AG10803 (cell line): ENCODE measurements around the gene ADARB1.

Experiments used
- DNase-seq: peaks from one replicate; pipeline ENCODE4 v3.0.0; 2010; ENCODE audit warnings: low read depth
- H3K4me3 ChIP-seq: 2 replicates; pipeline ENCODE4 v1.5.1; 2011; ENCODE audit warnings: mild to moderate bottlenecking, low read length, control low read depth
- TF ChIP-seq, protein P1 (sequence below): conservative IDR thresholded peaks from 2 replicates; pipeline ENCODE4 v1.5.1; 2011; ENCODE audit warnings: mild to moderate bottlenecking, low read length, control low read depth, inconsistent platforms

ADARB1 gene

DNA sequence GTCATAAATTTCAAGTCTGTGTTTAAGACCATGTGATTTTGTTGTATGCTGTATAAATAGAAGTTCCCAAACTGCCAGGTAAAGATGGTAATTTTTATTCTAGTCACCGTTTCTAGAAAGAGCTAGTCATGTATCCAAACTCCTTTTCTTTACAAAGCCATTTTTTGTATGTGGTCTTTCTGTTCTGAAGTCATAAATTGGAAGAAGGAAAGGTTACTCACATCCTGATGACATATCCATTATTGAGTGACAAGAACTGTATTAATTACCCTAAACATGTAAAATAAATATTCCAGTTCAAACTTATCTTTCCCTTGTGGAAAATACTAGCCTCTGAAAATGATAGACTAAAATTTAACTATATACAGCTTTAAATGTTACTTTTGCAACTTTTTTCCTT lies 108.6 kb downstream of the ADARB1 start:
- H3K4me3 ChIP-seq, result no peak overlapping the region
- no peak for DNase-seq
- TF ChIP-seq, protein P1, sequence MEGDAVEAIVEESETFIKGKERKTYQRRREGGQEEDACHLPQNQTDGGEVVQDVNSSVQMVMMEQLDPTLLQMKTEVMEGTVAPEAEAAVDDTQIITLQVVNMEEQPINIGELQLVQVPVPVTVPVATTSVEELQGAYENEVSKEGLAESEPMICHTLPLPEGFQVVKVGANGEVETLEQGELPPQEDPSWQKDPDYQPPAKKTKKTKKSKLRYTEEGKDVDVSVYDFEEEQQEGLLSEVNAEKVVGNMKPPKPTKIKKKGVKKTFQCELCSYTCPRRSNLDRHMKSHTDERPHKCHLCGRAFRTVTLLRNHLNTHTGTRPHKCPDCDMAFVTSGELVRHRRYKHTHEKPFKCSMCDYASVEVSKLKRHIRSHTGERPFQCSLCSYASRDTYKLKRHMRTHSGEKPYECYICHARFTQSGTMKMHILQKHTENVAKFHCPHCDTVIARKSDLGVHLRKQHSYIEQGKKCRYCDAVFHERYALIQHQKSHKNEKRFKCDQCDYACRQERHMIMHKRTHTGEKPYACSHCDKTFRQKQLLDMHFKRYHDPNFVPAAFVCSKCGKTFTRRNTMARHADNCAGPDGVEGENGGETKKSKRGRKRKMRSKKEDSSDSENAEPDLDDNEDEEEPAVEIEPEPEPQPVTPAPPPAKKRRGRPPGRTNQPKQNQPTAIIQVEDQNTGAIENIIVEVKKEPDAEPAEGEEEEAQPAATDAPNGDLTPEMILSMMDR, result no peak

DNA sequence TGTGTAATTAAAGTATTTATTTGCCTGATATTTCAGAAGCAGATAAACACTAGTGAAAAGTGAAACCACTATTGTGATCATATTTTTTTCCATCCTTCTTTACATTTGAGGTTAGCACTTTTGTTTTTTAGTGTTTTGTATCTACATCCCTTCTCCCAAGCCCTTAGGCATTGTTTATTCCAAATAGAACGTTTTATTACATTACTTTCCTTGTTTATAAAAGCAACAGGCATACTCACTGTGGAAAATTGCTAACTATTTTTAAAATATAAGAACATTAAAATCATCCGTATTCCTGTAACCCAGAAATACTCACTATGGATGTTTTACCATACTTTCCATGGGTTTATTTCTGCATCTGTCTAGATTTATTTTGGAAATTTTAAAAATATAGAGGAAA lies 109.5 kb downstream of the ADARB1 start:
- DNase-seq, result no peak
- TF ChIP-seq, protein P1, result no peak
- H3K4me3 ChIP-seq, result no peak overlapping the region

DNA sequence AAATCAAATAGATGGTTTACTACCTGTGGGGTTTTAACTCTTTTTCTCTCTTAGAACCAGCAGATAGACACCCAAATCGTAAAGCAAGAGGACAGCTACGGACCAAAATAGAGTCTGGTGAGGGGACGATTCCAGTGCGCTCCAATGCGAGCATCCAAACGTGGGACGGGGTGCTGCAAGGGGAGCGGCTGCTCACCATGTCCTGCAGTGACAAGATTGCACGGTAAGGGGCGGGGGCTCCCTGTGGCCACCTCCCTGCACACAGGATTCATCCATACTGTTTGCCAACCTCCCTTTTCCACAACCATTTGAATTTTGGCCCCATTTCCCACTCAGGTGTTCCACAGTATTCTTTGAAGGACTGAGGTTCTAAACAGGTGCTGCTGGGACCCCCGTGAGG lies 110.5 kb downstream of the ADARB1 start:
- no peak for DNase-seq
- no peak overlapping the region for H3K4me3 ChIP-seq
- TF ChIP-seq, protein P1, result no peak

DNA sequence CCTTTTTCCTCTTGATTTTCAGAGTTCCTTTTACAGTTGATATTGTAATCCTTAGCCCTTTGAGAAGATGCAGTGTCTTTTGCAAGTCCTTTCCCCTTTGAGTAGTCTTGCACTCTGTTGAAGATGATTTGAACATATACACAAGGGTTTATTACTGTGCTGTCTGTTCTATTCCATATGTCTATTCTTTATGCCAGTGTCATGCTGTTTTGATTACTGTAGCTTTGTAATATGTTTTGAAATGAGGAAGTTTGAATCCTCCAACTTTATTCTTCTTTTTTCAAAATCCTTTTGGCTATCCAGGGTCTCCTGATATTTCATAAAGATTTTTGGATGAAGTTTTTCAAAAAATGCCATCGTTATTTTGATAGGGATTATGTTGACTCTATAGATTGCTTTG lies 112.3 kb downstream of the ADARB1 start:
- DNase-seq, result no peak
- TF ChIP-seq, protein P1, result no peak
- no peak overlapping the region for H3K4me3 ChIP-seq

DNA sequence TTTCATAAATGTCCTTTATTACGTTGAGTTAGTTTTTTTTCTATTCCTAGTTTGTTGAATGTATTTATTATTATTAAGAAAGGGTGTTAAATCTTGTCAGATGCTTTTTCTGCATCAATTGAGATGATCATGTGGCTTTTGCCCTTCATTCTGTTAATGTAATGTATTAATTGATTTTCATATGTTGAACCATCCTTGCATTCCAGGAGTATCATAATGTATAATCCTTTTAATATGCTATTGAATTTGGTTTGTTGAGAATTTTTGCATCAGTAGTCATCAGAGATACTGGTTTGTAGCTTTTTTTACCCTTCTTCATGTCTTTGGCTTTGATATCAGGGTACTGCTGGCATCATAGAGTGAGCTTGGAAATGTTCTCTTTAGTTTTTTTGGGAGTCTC lies 113.3 kb downstream of the ADARB1 start:
- no peak for DNase-seq
- TF ChIP-seq, protein P1, result no peak
- no peak overlapping the region for H3K4me3 ChIP-seq

DNA sequence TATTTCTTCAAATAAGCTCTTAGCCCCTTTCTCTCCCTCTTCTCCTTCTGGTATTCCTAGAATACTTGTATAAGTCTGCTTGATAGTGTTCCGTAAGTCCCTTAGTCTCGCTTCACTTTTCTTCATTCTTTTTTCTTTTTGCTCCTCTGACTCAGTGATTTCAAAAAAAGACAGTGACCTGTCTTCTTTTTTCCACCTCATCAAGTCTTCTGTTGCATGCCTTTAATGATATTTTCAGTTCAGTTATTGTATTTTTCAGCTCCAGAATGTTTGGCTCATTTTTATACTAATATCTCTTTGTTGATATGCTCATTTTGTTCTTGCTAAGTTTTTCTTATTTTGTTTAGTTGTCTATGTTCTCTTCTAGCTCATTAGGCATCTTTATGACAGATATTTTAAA lies 115.6 kb downstream of the ADARB1 start:
- no peak overlapping the region for H3K4me3 ChIP-seq
- TF ChIP-seq, protein P1, result no peak

DNA sequence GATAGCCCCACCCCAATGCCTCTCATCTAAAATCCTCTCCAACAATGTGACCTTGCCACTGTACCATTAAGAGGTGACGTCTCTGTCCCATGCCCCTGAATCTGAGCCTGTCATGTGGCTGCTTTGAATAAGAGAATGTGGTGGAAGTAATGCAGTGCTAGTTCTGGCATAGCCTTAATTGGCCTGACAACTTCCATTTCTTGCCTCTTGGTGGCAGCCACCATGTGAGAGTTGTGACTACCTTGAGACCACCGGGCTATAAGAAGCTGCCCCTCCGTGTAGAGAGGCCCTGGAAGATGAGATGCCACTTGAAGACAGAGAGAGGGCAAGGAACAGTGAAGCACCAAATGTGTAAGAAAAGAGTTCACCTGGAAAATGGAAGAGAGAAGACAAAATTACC lies 118.0 kb downstream of the ADARB1 start:
- no peak overlapping the region for H3K4me3 ChIP-seq
- TF ChIP-seq, protein P1, result no peak
- no peak for DNase-seq

More for the DNA sequence above, 115.6 kb downstream of the ADARB1 start:
- no peak for DNase-seq
